Brain microvascular endothelial cell (primary cell): ENCODE measurements around the gene SLC27A2.

Experiments used
- DNase-seq: peaks from one replicate; pipeline ENCODE4 v3.0.0-alpha.2; 2020
- H3K27ac ChIP-seq: fragments of 250-450 bp; sonication (Bioruptor Pico); 2 replicates; pipeline ENCODE4 v1.5.1; 2020; ENCODE audit warnings: mild to moderate bottlenecking, moderate library complexity
- H3K27me3 ChIP-seq: fragments of 250-450 bp; sonication (Bioruptor Pico); replicated peaks from 2 replicates; pipeline ENCODE4 v1.5.1; 2020; ENCODE audit warnings: mild to moderate bottlenecking
- H3K36me3 ChIP-seq: fragments of 250-450 bp; sonication (Bioruptor Pico); replicated peaks from 2 replicates; pipeline ENCODE4 v1.5.1; 2020; ENCODE audit warnings: mild to moderate bottlenecking
- H3K4me3 ChIP-seq: 2 replicates; pipeline ENCODE4 v1.5.1; 2011; ENCODE audit warnings: low read depth, mild to moderate bottlenecking, control low read depth, low read length, moderate library complexity
- CTCF ChIP-seq: IDR thresholded peaks from 2 replicates; pipeline ENCODE4 v1.5.1; 2011; ENCODE audit warnings: low read depth, mild to moderate bottlenecking, moderate library complexity, low read length, control low read depth, inconsistent platforms; ENCODE audit errors: missing control alignments
- in situ Hi-C: cut with HindIII; loops from 2 replicates; pipeline ENCODE4 v1.10.0; 2017; ENCODE audit warnings: low sequenced_read_pairs, low pct_ligation_motif_present

The SLC27A2 gene

GRCh38 chr15:50261981-50262380 is 80.0 kb downstream of the SLC27A2 start:
- TF ChIP-seq CTCF: peak; percentile 15
- H3K36me3 ChIP-seq: no peaks in the 10 kb centered on the region
- in situ Hi-C loops: no loop called here
- no peak overlapping the region for H3K4me3 ChIP-seq
- H3K27ac ChIP-seq: no peak overlapping the region
- DNase-seq: no peak
- H3K27me3 ChIP-seq: peaks cover 3% of the 10 kb centered on the region

- peaks cover 3% of the 10 kb centered on the region for H3K27me3 ChIP-seq
- no peaks in the 10 kb centered on the region for H3K36me3 ChIP-seq
- H3K27ac ChIP-seq: no peak overlapping the region
- no peak for TF ChIP-seq CTCF
- in situ Hi-C loops: no loop called here
- no peak for DNase-seq
- H3K4me3 ChIP-seq: no peak overlapping the region
These were observed 80.5 kb downstream of the SLC27A2 start for GRCh38 chr15:50262533-50262932.

- Histone ChIP-seq H3K27me3 (peaks cover 3% of the 10 kb centered on the region), H3K36me3 (no peaks in the 10 kb centered on the region), H3K4me3 (no peak within 1 kb of the TSS), H3K27ac (no peak within 1 kb of the TSS)
- in situ Hi-C loops: no loop called here
- no peak for TF ChIP-seq CTCF
- no peak for DNase-seq
These were observed 83.6 kb downstream of the SLC27A2 start, which contains the start of gene HDC for GRCh38 chr15:50265620-50266019. Gene HDC, minus strand, starts transcription at chr15:50265726. Its CDS starts 103 bp downstream, at chr15:50265623.

GRCh38 chr15:50267577-50267976 is 85.6 kb downstream of the SLC27A2 start:
- DNase-seq: no peak
- Histone ChIP-seq H3K4me3 (no peak overlapping the region), H3K27ac (no peak overlapping the region), H3K36me3 (no peaks in the 10 kb centered on the region), H3K27me3 (peaks cover 3% of the 10 kb centered on the region)
- TF ChIP-seq CTCF: no peak
- in situ Hi-C loops: no loop called here

- Histone ChIP-seq H3K27ac (no peak overlapping the region), H3K27me3 (no peaks in the 10 kb centered on the region), H3K4me3 (no peak overlapping the region), H3K36me3 (no peaks in the 10 kb centered on the region)
- in situ Hi-C loops: no loop called here
- no peak for TF ChIP-seq CTCF
- DNase-seq: no peak
These were observed 93.1 kb downstream of the SLC27A2 start for GRCh38 chr15:50275091-50275490.

GRCh38 chr15:50275908-50276307 is 93.9 kb downstream of the SLC27A2 start:
- H3K4me3 ChIP-seq: no peak overlapping the region
- no peaks in the 10 kb centered on the region for H3K27me3 ChIP-seq
- no peaks in the 10 kb centered on the region for H3K36me3 ChIP-seq
- in situ Hi-C loops: no loop called here
- no peak overlapping the region for H3K27ac ChIP-seq
- no peak for DNase-seq
- no peak for TF ChIP-seq CTCF
